Measurements from ENCODE around the gene SLC5A2.
"Not testable (repeated sequence)": the region's sequence is repeated elsewhere in the genome, so short reads cannot be mapped to it uniquely, and the experiment has no call there.

Gene SLC5A2

GRCh38 chr16:31474173-31474714 lies 8.7 kb upstream of the SLC5A2 start:
- no peak for TF ChIP-seq JUND (IDR thresholded peaks at IDR 0.05; ENCODE audit: low read depth)
- in situ Hi-C loops (cut with HindIII; ENCODE audit: low pct_unique_long_range_greater_than_20kb, low sequenced_read_pairs) = no loop called here
- DNase-seq (ENCODE audit: low read depth in 1 of 2, low spot score in 1 of 2) = no peak

GRCh38 chr16:31474773-31475738 lies 7.9 kb upstream of the SLC5A2 start:
- DNase-seq (ENCODE audit: low read depth in 1 of 2, low spot score in 1 of 2) = no peak
- no peak for TF ChIP-seq JUND (IDR thresholded peaks at IDR 0.05; ENCODE audit: low read depth)
- in situ Hi-C loops (cut with HindIII; ENCODE audit: low pct_unique_long_range_greater_than_20kb, low sequenced_read_pairs) = no loop called here

- no peak for DNase-seq (ENCODE audit: low read depth in 1 of 2, low spot score in 1 of 2)
- TF ChIP-seq JUND (IDR thresholded peaks at IDR 0.05; ENCODE audit: low read depth) = no peak
- in situ Hi-C loops (cut with HindIII; ENCODE audit: low pct_unique_long_range_greater_than_20kb, low sequenced_read_pairs) = no loop called here
Measured at GRCh38 chr16:31475946-31476302, 7.0 kb upstream of the SLC5A2 start.

GRCh38 chr16:31476303-31477219 lies 6.4 kb upstream of the SLC5A2 start:
- DNase-seq (ENCODE audit: low read depth in 1 of 2, low spot score in 1 of 2) = no peak
- in situ Hi-C loops (cut with HindIII; ENCODE audit: low pct_unique_long_range_greater_than_20kb, low sequenced_read_pairs) = no loop called here
- TF ChIP-seq JUND (IDR thresholded peaks at IDR 0.05; ENCODE audit: low read depth) = no peak

GRCh38 chr16:31477220-31478216 lies 5.4 kb upstream of the SLC5A2 start:
- DNase-seq (ENCODE audit: low read depth in 1 of 2, low spot score in 1 of 2) = peak; percentile 85 to 93
- TF ChIP-seq JUND (IDR thresholded peaks at IDR 0.05; ENCODE audit: low read depth) = no peak
- in situ Hi-C loops (cut with HindIII; ENCODE audit: low pct_unique_long_range_greater_than_20kb, low sequenced_read_pairs) = no loop called here

GRCh38 chr16:31478956-31479355 lies 4.0 kb upstream of the SLC5A2 start:
- in situ Hi-C loops (cut with HindIII; ENCODE audit: low pct_unique_long_range_greater_than_20kb, low sequenced_read_pairs) = no loop called here
- TF ChIP-seq JUND (IDR thresholded peaks at IDR 0.05; ENCODE audit: low read depth) = no peak
- DNase-seq (ENCODE audit: low read depth in 1 of 2, low spot score in 1 of 2) = no peak

GRCh38 chr16:31479751-31480150 lies 3.2 kb upstream of the SLC5A2 start:
- no peak for TF ChIP-seq JUND (IDR thresholded peaks at IDR 0.05; ENCODE audit: low read depth)
- no peak for DNase-seq (ENCODE audit: low read depth in 1 of 2, low spot score in 1 of 2)
- in situ Hi-C loops (cut with HindIII; ENCODE audit: low pct_unique_long_range_greater_than_20kb, low sequenced_read_pairs) = no loop called here

GRCh38 chr16:31480851-31481536 lies 1.9 kb upstream of the SLC5A2 start:
- no peak for DNase-seq (ENCODE audit: low read depth in 1 of 2, low spot score in 1 of 2)
- no peak for TF ChIP-seq JUND (IDR thresholded peaks at IDR 0.05; ENCODE audit: low read depth)
- in situ Hi-C loops (cut with HindIII; ENCODE audit: low pct_unique_long_range_greater_than_20kb, low sequenced_read_pairs) = no loop called here

- DNase-seq (ENCODE audit: low read depth in 1 of 2, low spot score in 1 of 2); in situ Hi-C loops (cut with HindIII; ENCODE audit: low pct_unique_long_range_greater_than_20kb, low sequenced_read_pairs): not testable (repeated sequence)
Measured at GRCh38 chr16:31484048-31484447, 1.1 kb downstream of the SLC5A2 start.

- TF ChIP-seq JUND (IDR thresholded peaks at IDR 0.05; ENCODE audit: low read depth) = no peak
- no peak for DNase-seq (ENCODE audit: low read depth in 1 of 2, low spot score in 1 of 2)
- in situ Hi-C loops (cut with HindIII; ENCODE audit: low pct_unique_long_range_greater_than_20kb, low sequenced_read_pairs) = no loop called here
Measured at GRCh38 chr16:31484491-31485171, 1.7 kb downstream of the SLC5A2 start.

GRCh38 chr16:31485571-31485970 lies 2.6 kb downstream of the SLC5A2 start:
- TF ChIP-seq JUND (IDR thresholded peaks at IDR 0.05; ENCODE audit: low read depth) = no peak
- in situ Hi-C loops (cut with HindIII; ENCODE audit: low pct_unique_long_range_greater_than_20kb, low sequenced_read_pairs) = no loop called here
- DNase-seq (ENCODE audit: low read depth in 1 of 2, low spot score in 1 of 2) = no peak
